GM23338 (cell line): Measurements from ENCODE around the gene HCN2.

ENCODE experiments used
- CTCF ChIP-seq, 2 experiments: fragments of 200-600 bp in 1 of 2; sonication (generic) in 1 of 2; conservative IDR thresholded peaks; 2 replicates each; pipeline versions ENCODE4 v1.5.1 to v1.6.1; 2016 to 2017; ENCODE audit warnings: antibody characterized with exemption in 2 of 2, low read depth in 2 of 2, mild to moderate bottlenecking in 2 of 2, moderate library complexity in 1 of 2
- EZH2phosphoT487 ChIP-seq: fragments of 200-600 bp; sonication (generic); IDR thresholded peaks from one replicate; pipeline ENCODE4 v1.8.1; 2018; ENCODE audit warnings: antibody characterized with exemption; ENCODE audit not compliant: unreplicated experiment
- JUNB ChIP-seq: IDR thresholded peaks from one replicate; pipeline ENCODE4 v1.6.1; 2016; ENCODE audit warnings: antibody characterized with exemption; ENCODE audit not compliant: unreplicated experiment

- TF ChIP-seq CTCF (conservative IDR thresholded peaks at IDR 0.05; ENCODE audit: low read depth in 2 of 2) (no peak), JUNB (no peak), EZH2phosphoT487 (no peak)
Measured at GRCh38 chr19:601790-602189, 12.1 kb downstream of the HCN2 start.
